Activated CD8-positive, alpha-beta memory T cell treated with anti-CD3 and anti-CD28 coated beads, Interleukin-2, amount 50 U/mL, for 1 hour (primary cell): ENCODE data around the gene FLYWCH2.

ENCODE experiments used
- DNase-seq: peaks from one replicate; pipeline ENCODE4 v3.0.0-alpha.2; 2020; ENCODE audit errors: extremely low read depth

FLYWCH2 gene

GRCh38 chr16:2853531-2854073 lies 29.4 kb upstream of the FLYWCH2 start:
- DNase-seq: no peak

- DNase-seq: no peak
Measured at GRCh38 chr16:2854700-2855309, 28.2 kb upstream of the FLYWCH2 start.

DNA sequence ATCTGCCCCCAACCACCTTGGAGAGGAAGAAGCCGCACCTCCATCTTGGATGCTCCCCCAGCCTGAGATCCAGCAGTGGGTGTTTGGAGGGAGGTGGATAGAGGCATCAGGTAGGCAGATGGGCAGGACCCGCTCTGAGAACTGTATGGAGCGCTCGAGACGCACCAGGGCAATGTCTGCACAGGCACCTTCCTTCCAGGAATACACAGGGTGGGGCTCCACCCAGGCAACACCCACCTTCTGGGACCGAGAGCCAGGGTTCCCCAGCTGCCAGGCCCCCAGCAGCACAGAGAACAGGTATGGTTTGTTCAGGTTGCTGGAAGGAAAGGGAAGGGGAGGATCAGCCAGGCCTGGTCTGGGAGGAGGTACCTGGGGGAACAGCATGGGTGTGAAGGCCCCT lies 27.5 kb upstream of the FLYWCH2 start:
- DNase-seq: no peak

DNA sequence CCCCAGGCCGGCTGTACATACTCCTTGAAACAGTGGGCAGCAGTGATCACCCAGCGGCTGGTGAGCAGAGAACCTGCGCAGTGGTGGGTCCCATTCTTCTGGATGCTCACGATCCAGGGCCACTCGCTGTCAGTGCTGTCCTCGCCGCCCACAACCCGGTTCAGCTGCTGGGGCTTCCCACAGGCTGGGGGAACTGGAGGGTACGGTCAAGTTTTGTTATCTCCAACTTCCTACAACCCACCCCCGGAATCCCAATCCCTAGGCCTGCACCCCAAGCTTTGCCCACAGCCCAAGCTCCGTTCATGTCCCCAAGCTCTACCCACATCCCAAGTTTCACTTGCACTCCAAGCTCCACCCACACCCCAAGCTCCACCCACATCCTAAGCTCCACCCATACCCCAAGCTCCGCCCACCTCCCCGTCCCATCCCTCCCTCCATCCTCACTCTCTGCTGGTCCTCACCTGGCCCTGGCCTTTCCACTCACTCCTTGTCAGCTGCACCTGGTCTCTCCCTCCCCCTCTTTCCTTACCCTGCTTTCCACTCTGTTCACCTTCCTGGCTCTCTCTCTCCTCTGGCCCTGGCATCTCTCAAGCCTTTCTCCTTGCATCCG lies 26.8 kb upstream of the FLYWCH2 start:
- DNase-seq: no peak

- DNase-seq: no peak
Measured at GRCh38 chr16:2856686-2857450, 26.1 kb upstream of the FLYWCH2 start.

- no peak for DNase-seq
Measured at GRCh38 chr16:2857451-2858244, 25.4 kb upstream of the FLYWCH2 start, which contains the start of gene PRSS22. Gene PRSS22, minus strand, starts transcription at chr16:2858170. Its CDS starts 66 bp downstream, at chr16:2858104.

DNA sequence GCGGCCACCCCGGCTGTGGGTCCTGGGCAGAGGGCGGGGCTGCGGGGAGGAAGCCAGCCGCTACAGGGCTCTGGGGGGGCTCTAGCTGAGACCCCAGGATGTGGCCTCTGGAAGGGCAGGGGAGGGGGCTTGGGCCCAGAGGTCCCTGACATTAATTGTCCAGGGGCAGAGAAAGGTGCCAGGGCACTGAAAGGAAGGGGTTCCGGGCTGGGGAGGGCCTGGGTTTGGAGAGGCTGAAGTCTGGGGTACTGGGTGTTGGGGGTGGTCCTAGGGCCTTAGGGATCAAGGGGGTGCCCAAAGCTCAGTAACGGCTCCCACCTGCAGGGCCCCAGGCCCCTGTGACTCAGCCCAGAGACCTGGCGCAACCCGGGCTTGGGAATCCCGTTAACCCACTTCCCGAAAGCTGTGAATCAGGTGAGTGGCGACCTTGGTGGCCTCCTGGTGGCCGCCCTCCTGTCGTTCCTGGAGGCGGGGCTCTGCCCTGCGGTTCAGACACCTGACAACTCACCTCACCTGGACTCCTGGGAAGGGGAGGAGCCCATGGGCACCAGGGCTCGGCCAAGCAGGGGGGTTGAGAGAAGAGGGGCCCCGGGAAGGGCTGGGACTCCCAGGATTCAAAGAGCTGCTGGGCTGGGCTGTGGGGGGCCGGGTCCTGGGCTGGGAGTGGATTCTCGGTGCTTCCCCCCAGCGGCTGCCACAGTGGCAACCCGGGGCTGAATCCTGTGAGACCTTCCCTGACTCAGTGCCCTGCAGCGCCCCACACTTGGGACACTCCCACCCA lies 24.6 kb upstream of the FLYWCH2 start:
- DNase-seq: no peak

GRCh38 chr16:2859686-2860265 lies 23.2 kb upstream of the FLYWCH2 start:
- no peak for DNase-seq

DNA sequence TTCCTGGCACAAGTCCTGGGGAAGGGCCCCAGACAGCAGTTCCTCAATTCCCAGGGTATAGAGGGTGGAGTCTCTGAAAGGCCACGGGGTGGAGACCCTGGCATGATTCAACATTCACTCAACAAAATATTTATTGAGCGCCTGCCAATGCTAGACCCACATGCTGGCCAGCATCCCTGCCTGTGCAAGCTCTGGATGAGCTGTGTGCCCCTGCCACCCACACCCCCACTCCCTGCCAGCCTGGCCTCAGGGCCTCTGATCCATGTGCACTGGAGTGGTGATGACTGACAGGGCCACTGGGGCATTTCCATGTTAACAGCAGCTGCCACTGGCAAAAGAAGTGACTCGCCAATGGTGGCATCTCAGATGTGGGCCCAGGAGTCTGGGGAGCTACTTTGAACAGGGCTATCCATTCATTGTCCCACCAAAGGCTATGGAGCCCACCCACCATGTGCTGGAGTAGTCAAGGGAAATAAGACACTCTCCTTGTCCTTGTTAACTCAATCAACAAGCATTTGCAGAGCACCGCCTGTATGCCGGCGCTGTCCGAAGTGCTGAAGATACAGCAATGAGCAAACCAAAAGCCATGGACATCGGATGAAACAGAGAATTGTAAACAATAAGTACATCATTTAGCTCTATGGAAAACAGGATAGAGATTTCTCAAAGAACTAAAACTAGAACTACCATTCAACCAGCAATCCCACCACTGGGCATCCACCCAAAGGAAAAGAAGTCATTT lies 22.0 kb upstream of the FLYWCH2 start:
- DNase-seq: no peak

DNA sequence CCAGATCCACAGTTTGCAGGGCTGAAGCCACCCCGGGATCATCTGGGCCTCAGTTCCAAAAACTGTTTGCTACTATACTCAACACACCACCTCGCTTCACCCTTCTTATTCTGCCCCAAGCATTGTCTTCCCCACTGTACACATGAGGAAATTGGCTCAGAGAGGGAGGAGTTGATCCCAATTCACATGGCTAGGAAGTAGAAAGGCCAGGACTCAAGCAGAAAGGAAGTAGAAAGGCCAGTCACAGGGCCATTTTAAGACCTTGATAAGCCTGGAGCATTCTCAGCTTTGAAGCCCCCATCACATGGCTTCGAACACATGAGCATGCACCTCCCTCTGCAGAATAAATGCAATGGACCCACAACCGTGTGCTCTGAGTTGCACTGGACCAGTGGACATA lies 17.4 kb upstream of the FLYWCH2 start:
- no peak for DNase-seq

- DNase-seq: no peak
Measured at GRCh38 chr16:2866431-2866830, 16.6 kb upstream of the FLYWCH2 start.

DNA sequence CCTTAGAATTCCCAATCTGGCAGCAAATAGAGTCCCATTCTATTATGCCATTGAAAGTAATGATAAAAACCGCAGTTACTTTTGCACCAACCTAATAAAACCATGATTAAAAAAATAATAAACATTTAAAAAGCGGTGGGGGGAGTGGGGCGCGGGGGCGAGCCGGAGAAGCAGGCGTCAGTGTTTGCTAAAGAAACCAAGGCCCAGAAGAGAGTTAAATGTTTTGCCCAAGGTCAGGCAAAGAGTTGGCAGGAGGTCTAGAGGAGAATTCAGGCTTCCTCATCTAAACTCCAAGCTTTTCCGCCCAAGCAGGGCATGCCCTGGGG lies 15.4 kb upstream of the FLYWCH2 start:
- no peak for DNase-seq

DNA sequence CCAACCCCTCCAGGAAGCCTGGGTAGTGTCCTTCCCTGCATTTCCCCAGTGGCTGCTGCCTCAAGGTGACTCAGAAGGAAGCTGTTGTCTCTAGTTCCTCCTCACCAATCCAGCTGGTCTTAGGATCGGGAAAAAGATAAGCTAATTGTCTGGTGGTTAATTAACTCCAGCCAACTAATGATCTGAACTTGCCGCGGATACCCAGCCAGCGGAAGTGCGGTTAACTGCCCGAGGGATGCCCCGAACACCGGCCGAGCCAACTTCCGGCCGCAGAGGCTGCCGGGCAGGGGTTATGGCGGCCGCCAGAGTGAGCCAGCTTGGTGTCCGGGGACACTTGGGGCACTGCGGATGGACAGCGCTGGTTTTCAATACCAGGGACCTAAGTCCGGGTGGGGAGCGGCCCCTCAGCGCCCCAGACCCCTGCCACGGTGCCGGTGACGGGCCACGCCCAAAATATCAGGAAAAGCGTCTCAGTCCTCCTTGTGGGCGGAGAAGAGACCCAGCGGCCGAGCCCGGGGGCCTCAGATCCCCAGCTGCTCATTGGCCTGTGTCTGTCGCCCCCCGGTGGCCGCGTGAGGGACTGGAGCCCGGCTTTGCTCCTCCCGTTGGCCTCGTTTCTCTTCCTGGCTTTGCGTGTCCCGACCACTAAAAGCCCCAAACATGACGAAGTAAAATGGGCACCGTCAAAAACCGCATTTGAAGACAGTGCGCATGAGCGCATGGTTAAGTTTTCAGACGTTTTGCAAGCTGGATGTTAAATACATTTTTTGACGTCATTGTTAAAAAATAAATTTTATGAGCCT lies 14.8 kb upstream of the FLYWCH2 start:
- peak; percentile 81 for DNase-seq

DNA sequence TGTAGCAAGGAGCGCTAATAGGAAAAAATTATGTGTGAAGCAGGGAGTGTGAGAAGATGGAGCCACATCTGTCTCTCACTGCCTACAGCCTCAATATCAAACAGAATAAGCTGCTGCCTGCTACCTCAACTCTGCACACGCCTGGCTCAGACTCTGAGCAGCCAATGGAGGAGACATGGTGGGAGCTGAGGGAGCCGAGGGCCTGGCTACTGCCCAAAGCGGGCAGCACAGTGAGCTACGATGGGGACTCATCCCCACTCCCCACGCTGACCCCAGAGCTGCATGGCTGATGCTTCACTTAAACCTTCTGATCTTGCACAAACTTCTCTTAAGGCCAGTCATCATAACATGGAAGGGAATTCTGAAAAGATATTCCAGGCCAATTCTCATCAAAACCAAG lies 11.1 kb upstream of the FLYWCH2 start:
- no peak for DNase-seq

DNA sequence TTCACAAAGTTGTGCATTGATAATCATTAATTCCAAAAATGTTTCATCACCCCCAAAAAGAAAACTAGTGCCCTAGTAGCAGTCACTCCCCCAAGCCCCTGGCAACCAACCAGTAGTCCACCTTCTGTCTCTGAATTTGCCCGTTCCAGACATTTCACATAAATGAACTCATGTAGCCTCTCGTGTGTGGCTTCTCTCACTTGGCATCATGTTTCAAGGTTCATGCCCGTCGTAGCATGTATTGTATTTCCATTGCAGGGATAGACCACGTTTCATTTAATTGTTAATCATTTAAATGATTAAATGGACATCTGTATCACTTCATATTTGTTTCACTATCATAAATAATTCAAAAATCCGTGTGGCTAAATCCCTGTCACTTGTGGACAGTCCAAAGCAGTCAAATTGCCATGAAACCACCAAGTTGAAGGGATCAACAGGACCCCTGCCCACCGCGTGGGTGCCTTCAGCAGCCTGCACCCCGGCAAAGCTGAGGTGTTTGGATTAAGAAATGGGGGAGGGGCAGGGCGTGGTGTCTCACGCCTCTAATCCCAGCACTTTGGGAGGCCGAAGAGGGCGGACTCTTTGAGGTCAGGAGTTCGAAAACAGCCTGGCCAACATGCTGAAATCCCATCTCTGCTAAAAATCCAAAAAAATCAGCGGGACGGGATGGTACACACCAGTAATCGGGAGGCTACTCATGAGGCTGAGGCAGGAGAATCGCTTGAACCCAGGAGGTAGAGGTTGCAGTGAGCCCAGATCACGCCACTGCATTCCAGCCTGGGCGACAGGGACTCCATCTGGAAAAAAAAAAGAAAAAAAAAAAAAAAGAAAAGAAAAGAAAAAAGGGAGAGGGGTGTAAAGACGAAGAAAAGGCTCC lies 8.7 kb upstream of the FLYWCH2 start:
- DNase-seq: no peak

- peak; percentile 18 for DNase-seq
Measured at GRCh38 chr16:2874912-2875362, 8.1 kb upstream of the FLYWCH2 start.

DNA sequence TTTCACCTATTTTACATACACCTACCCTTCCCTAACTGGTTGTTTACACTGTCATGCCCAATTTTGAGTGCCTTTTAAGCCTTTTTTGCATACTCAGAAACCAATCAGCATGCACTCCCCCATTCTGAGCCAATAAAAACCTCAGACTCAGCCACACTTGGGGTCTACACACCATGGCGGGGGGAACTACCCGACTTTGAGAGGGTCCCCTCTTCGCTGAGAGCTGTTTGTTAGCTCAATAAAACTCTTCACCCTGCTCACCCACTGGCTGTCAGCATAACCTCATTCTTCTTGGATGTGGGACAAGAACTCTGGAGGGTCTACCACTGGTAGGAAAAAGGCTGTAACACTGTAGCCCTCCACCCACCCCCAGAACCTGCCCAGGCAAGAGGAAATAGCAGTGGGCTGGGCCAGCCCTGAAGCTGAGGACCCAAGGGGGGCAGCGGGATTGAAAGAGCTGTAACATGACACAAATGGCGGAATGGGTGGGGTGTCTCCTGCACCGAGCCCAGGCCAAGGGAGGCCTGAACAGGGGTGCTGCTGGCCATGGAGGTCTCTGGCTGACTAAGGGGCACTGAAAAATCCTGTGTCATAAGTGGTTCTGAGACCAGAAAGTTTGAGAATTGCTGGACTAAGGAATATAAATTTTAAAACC lies 3.0 kb upstream of the FLYWCH2 start:
- no peak for DNase-seq
